Loucy (cell line): ENCODE measurements around the gene TRIP6.

Experiments
- H2AFZ ChIP-seq: fragments of 200-600 bp; sonication (generic); 2 replicates; pipeline ENCODE4 v1.6.0; 2016; ENCODE audit warnings: antibody characterized with exemption, mild to moderate bottlenecking, low read length, moderate library complexity
- H3F3A ChIP-seq: fragments of 200-600 bp; 2 replicates; pipeline ENCODE4 v1.6.0; 2016; ENCODE audit warnings: antibody characterized with exemption, low read depth, mild to moderate bottlenecking
- H3K27me3 ChIP-seq: fragments of 200-600 bp; sonication (generic); 2 replicates; pipeline ENCODE4 v1.6.1; 2014; ENCODE audit warnings: low read length, mild to moderate bottlenecking; ENCODE audit not compliant: insufficient read depth, poor library complexity, severe bottlenecking
- H3K36me3 ChIP-seq: fragments of 200-600 bp; sonication (generic); 2 replicates; pipeline ENCODE4 v1.6.1; 2016; ENCODE audit warnings: low read length; ENCODE audit not compliant: insufficient read depth
- H3K4me1 ChIP-seq: fragments of 200-600 bp; sonication (generic); 2 replicates; pipeline ENCODE4 v1.5.1; 2014; ENCODE audit warnings: low read length, mild to moderate bottlenecking; ENCODE audit not compliant: insufficient read depth, poor library complexity, severe bottlenecking
- H3K4me2 ChIP-seq: fragments of 200-600 bp; sonication (generic); 2 replicates; pipeline ENCODE4 v1.6.0; 2014; ENCODE audit warnings: antibody characterized with exemption, low read length, low read depth, mild to moderate bottlenecking; ENCODE audit not compliant: poor library complexity, severe bottlenecking
- H3K4me3 ChIP-seq: fragments of 200-600 bp; sonication (generic); 2 replicates; pipeline ENCODE4 v1.5.1; 2014; ENCODE audit warnings: low read length, mild to moderate bottlenecking, mixed read lengths; ENCODE audit not compliant: poor library complexity, severe bottlenecking
- H3K79me2 ChIP-seq: fragments of 200-600 bp; sonication (generic); 2 replicates; pipeline ENCODE4 v1.6.1; 2014; ENCODE audit warnings: low read length; ENCODE audit not compliant: insufficient read depth
- H3K9ac ChIP-seq: fragments of 200-600 bp; sonication (generic); 2 replicates; pipeline ENCODE4 v1.6.0; 2014; ENCODE audit warnings: mild to moderate bottlenecking, low read depth, low read length, moderate library complexity; ENCODE audit not compliant: poor library complexity, severe bottlenecking
- H3K9me2 ChIP-seq: fragments of 200-600 bp; sonication (generic); replicated peaks from 2 replicates; pipeline ENCODE4 v1.6.1; 2016; ENCODE audit warnings: low read depth, low read length, mixed read lengths
- H3K9me3 ChIP-seq: fragments of 200-600 bp; sonication (generic); 2 replicates; pipeline ENCODE4 v1.6.1; 2014; ENCODE audit warnings: mild to moderate bottlenecking, antibody characterized with exemption, low read length, low read depth; ENCODE audit not compliant: insufficient read depth
- H4K20me1 ChIP-seq: fragments of 200-600 bp; sonication (generic); 2 replicates; pipeline ENCODE4 v1.6.0; 2014; ENCODE audit warnings: antibody characterized with exemption, low read length, mild to moderate bottlenecking; ENCODE audit not compliant: insufficient read depth, poor library complexity, severe bottlenecking
- EZH2phosphoT487 ChIP-seq: fragments of 200-600 bp; IDR thresholded peaks from 2 replicates; pipeline ENCODE4 v1.6.1; 2018; ENCODE audit warnings: antibody characterized with exemption, mild to moderate bottlenecking, moderate library complexity, borderline replicate concordance
- TF ChIP-seq, protein P1 (sequence below): fragments of 200-600 bp; sonication (generic); conservative IDR thresholded peaks from 2 replicates; pipeline ENCODE4 v1.5.1; 2014; ENCODE audit warnings: mild to moderate bottlenecking, antibody characterized with exemption, low read length

The TRIP6 gene

DNA sequence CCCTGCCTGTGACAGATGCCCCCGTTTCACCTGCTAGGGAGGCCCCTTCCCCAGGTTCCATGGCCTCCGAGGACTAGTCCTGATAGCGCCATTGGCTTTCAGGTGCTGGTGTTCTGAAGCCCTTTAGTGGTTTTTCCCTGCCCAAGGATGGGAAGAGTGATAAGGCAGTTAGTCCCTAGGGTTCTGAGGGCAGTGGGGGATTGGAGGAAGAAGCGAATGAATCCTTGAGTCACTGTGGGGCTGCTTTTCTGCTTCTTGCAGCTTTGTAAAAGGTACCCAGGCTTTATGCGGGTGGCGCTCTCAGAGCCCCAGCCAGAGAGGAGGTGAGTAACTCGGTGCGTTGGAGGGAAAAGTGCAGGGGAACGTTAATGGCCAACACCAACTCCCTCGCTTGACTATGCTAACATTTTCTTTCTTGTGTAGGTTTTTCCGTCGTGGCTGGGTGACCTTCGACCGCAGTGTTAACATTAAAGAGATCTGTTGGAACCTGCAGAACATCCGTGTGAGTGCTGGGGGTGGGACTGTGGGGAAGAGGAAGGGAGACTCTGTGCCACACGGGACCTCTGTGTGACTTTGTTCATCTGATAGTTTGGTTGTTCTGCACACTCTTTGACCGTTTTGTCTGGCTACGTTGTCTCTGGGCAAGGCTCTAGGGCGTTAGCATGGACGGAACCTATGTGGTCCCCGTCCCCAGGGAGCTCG, 18.4 kb downstream of the TRIP6 start:
- H3K4me2 ChIP-seq = no peak overlapping the region
- H2AFZ ChIP-seq = no peak overlapping the region
- H3K27me3 ChIP-seq = no peaks in the 10 kb centered on the region
- no peak for TF ChIP-seq EZH2phosphoT487
- TF ChIP-seq, protein P1, sequence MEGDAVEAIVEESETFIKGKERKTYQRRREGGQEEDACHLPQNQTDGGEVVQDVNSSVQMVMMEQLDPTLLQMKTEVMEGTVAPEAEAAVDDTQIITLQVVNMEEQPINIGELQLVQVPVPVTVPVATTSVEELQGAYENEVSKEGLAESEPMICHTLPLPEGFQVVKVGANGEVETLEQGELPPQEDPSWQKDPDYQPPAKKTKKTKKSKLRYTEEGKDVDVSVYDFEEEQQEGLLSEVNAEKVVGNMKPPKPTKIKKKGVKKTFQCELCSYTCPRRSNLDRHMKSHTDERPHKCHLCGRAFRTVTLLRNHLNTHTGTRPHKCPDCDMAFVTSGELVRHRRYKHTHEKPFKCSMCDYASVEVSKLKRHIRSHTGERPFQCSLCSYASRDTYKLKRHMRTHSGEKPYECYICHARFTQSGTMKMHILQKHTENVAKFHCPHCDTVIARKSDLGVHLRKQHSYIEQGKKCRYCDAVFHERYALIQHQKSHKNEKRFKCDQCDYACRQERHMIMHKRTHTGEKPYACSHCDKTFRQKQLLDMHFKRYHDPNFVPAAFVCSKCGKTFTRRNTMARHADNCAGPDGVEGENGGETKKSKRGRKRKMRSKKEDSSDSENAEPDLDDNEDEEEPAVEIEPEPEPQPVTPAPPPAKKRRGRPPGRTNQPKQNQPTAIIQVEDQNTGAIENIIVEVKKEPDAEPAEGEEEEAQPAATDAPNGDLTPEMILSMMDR = no peak
- H3K9me2 ChIP-seq = no peaks in the 10 kb centered on the region
- H3K9me3 ChIP-seq = no peaks in the 10 kb centered on the region
- peaks cover 56% of the 10 kb centered on the region for H4K20me1 ChIP-seq
- no peak overlapping the region for H3K4me3 ChIP-seq
- H3K36me3 ChIP-seq = peaks cover 84% of the 10 kb centered on the region; the same call in 1 of the 2 replicates
- H3K4me1 ChIP-seq = peaks cover 28% of the 10 kb centered on the region
- H3F3A ChIP-seq = 0 out of 2 replicates have a peak, but pooled peaks cover 5% of the 10 kb centered on the region
- H3K79me2 ChIP-seq = peaks cover 29% of the 10 kb centered on the region
- H3K9ac ChIP-seq = no peak overlapping the region

DNA sequence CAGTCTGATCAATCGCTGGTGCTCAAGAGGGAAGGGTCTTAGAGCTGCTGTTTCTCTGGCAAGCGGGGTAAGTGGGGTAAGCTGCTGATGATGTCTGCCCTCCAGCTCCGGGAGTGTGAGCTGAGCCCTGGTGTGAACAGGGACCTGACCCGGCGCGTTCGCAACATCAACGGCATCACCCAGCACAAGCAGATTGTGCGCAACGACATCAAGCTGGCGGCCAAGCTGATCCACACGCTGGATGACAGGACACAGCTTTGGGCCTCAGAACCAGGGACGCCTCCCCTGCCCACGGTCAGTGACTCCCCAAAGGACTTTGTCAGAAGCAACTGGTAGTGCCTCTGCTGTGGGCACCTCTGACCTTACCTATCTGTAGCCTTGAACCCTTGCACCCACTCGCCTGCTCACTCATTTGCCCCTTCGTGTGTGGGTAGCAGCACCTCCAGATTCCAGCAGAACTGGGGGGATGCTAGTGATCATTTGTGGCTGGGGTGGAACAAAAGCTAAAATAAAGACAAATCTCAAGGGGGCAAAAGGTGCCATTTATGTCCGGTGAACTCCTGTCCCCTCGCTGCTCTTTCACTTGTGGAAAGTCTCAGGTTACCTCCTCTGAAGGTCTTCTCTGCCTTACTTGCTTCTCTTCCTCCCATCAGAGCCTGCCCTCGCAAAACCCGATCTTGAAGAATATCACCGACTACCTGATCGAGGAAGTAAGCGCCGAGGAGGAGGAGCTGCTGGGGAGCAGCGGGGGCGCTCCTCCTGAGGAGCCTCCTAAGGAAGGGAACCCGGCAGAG, 19.2 kb downstream of the TRIP6 start:
- no peak overlapping the region for H2AFZ ChIP-seq
- H3K9me2 ChIP-seq = no peaks in the 10 kb centered on the region
- no peak overlapping the region for H3K4me3 ChIP-seq
- no peaks in the 10 kb centered on the region for H3K9me3 ChIP-seq
- peaks cover 49% of the 10 kb centered on the region for H4K20me1 ChIP-seq
- no peak overlapping the region for H3K4me2 ChIP-seq
- TF ChIP-seq, protein P1 = no peak
- no peak for TF ChIP-seq EZH2phosphoT487
- no peak overlapping the region for H3K9ac ChIP-seq
- 0 out of 2 replicates have a peak, but pooled peaks cover 5% of the 10 kb centered on the region for H3F3A ChIP-seq
- H3K79me2 ChIP-seq = peaks cover 21% of the 10 kb centered on the region
- H3K4me1 ChIP-seq = peaks cover 28% of the 10 kb centered on the region
- H3K27me3 ChIP-seq = no peaks in the 10 kb centered on the region
- peaks cover 76% of the 10 kb centered on the region; the same call in 1 of the 2 replicates for H3K36me3 ChIP-seq

DNA sequence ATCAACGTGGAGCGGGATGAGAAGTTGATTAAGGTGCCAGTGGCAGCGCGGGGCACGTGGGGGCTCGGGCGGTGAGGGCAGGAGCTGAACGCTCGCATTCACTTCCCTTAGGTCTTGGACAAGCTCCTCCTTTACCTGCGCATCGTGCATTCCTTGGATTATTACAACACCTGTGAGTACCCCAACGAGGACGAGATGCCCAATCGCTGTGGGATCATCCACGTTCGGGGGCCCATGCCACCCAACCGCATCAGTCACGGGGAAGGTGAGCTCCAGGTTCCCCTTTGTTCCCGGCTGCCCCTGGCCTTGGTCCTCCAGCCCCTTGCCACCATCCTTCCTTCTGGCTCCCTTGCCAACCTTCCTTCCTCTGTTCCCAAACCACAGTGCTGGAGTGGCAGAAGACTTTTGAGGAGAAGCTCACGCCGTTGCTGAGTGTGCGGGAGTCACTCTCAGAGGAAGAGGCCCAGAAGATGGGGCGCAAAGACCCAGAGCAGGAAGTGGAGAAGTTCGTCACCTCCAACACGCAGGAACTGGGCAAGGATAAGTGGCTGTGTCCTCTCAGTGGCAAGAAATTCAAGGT, 19.8 kb downstream of the TRIP6 start:
- H3K4me3 ChIP-seq = no peak overlapping the region
- peak overlapping the region; percentile 7 for H3K9ac ChIP-seq
- peaks cover 42% of the 10 kb centered on the region for H4K20me1 ChIP-seq
- no peak for TF ChIP-seq EZH2phosphoT487
- TF ChIP-seq, protein P1 = no peak
- no peaks in the 10 kb centered on the region for H3K9me2 ChIP-seq
- H3K36me3 ChIP-seq = peaks cover 69% of the 10 kb centered on the region; the same call in 1 of the 2 replicates
- peaks cover 15% of the 10 kb centered on the region; the same call in 1 of the 2 replicates for H3K79me2 ChIP-seq
- peak overlapping the region; percentile 29 for H3K4me2 ChIP-seq
- H3F3A ChIP-seq = 0 out of 2 replicates have a peak, but pooled peaks cover 5% of the 10 kb centered on the region
- no peaks in the 10 kb centered on the region for H3K9me3 ChIP-seq
- peaks cover 28% of the 10 kb centered on the region for H3K4me1 ChIP-seq
- H2AFZ ChIP-seq = no peak overlapping the region
- H3K27me3 ChIP-seq = no peaks in the 10 kb centered on the region
